NCI-H2196 treated with DMSO at 0.1 percent for 48 hours (cell line): ENCODE results near the gene CCR8.
"Not testable (repeated sequence)": the region's sequence is repeated elsewhere in the genome, so short reads cannot be mapped to it uniquely, and the experiment has no call there.

Experiments used
- DNase-seq: peaks from one replicate; lab custom pipeline; 2025; ENCODE audit not compliant: unreplicated experiment; lab: John Stamatoyannopoulos, UW

Gene CCR8

DNA sequence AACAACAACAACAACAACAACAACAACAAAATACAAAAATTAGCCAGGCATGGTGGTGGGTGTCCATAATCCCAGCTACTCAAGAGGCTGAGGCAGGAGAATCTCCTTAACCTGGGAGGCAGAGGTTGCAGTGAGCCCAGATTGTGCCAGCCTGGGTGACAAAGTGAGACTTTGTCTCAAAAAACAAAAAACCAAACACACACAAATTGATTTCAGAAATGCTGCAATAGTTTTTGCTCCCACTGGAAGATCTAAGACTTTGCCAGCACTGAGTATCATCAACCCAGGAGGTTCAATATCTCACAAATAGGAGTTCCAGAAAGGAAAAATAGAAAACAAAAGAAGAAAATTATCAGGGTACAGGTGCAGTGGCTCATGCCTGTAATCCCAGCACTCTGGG is 16.2 kb upstream of the CCR8 start:
- DNase-seq: no peak

DNA sequence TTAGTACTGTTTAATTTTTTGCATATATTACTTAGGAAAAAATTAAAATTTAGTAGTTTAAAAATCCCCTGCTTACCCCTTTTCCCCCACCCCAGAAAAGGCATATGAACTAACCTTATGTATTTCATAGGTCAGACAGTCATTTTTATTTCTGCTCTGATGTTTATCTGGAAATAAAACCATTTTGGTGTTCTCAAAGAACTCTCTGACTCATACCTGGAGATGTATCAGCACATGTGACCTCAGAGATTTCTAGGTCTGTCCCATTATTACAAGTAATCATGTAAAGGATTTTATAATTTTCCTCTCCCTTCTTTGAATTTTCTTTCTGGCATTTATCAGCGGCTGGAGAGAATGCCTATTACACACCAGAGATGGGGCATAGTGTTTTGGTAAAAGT is 14.1 kb upstream of the CCR8 start:
- no peak for DNase-seq

DNA sequence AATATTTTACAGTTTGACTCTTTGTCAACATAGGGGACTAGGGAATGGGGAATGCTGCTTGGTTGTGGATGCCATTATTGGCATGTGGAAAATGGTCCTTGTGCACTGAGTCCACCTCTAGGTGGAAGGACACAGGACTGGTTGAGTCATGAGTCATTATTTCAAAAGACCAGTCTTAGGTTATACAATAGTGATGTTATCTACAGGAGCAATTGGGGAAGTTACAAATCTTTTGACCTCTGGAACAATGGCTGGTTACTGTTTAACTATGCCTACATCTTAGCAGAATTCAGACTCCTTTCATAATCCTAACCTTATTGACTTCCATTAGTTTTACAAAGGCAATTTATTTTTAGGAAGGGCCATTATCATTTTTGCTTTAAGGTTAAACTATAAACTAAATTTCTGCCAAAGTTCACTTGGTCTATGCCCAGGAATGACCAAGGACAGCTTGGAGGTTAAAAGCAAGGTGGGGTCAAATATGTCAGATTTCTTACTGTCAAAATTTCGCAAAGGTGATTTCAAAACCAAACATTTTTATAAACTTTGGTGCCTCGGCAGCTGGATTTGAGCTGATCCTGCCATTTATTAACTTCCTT is 11.8 kb upstream of the CCR8 start:
- DNase-seq: no peak

DNA sequence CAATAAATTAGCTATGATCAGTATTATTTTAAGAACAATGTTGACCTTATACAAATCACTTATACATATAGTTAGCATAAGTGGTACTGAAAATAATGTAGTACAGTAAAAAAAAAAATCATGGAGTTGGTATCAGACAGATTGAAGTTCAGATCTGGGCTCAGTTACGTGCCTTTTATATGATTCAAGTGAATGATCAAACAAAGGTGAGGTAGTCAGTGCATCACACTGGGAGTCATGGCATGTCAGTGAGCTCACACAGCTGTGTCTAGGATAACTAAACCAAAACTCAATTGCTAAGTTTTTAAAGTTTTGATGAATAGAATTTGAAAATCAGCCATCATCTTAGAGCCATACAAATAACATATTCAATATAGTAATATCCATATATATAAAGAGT is 11.2 kb upstream of the CCR8 start:
- DNase-seq: no peak

DNA sequence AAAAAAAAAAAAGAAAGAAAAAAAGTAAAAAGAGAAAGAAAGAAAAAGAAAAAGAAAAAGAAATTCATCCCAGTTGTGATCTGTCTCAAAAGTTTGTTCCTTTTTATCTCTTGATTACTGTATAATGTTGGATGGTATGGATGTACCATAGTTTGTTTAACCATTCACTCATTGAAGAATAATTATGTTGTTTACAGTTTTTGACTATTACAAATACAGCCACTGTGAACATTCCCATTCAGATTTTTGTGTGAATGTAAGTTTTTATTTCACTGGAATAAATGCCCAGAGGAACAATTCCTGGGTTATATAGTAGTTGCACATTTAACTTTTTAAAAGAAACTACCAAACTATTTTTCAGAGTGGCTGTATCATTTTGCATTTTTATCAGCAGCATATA is 10.3 kb upstream of the CCR8 start:
- DNase-seq: no peak

DNA sequence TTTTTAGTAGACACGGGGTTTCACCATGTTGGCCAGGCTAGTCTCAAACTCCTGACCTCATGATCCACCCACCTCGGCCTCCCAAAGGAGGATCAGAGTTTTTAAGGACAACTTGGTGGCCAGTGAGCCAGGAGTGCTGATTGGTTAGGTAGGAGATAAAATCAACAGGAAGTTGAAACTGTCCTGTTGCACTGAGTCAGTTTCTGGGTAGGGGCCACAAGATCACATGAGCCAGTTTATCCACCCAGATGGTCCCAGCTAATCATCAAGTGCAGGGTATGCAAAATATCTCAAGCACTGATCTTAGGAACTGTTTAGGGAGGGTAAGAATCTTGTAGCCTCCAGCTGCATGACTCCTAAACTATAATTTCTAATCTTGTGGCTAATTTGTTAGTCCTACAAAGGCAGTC is 7.9 kb upstream of the CCR8 start:
- DNase-seq: not testable (repeated sequence)

DNA sequence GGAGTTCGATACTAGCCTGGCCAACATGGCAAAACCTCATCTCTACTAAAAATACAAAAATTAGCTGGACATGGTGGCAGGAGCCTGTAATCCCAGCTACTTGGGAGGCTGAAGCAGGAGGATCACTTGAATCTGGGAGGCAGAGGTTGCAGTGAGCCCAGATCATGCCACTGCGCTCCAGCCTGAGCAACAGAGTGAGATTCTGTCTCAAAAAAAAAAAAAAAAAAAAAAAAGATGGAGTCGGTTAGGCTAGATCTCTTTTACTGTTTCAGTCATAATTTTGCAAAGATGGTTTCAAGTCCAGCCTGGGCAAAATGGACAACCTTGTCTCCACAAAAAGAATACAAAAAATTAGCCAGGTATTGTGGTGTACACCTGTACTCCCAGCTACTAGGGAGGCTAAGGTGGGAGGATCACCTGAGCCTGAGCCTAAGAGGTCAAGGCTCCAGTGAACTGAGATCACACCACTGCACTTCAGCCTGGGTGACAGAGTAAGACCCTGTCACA is 7.2 kb upstream of the CCR8 start:
- DNase-seq: not testable (repeated sequence)

DNA sequence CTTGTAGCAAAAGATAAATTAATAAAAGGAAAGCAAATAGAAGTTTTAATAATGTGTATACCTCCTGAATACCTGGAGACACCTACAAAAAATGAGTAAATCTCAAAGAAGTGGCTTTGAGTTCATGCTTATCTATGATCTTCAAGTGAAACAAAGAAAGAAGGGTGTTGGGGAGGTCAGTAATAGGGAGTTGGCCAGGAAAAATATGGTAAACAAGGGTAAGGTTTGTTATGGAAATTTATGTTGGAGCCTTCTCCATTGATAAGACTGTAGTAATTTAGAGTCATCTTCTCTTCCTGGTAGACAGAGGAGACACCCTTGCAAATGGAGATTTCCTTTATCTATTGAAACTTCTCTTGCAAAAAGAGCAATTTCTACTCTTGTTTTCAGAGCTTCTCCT is 6.6 kb upstream of the CCR8 start:
- no peak for DNase-seq

DNA sequence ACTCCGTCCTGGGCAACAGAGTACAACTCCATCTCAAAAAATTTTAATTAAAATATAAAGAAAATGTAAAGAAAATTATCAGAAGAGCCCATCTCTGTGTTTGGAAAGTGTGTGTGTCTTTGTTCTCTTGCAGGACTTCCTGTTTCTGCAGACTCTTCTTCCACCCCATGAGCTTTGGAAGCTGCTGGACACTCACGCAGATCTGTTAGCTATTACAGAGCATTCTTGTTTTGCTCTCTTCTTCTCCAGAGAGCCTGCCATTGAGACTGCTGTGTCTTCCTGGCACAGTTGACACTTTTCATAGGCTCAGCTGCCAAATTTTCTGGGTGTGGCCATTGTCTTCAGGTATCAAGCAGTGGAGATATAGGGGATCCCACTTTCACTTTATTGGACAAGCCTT is 6.0 kb upstream of the CCR8 start:
- no peak for DNase-seq

DNA sequence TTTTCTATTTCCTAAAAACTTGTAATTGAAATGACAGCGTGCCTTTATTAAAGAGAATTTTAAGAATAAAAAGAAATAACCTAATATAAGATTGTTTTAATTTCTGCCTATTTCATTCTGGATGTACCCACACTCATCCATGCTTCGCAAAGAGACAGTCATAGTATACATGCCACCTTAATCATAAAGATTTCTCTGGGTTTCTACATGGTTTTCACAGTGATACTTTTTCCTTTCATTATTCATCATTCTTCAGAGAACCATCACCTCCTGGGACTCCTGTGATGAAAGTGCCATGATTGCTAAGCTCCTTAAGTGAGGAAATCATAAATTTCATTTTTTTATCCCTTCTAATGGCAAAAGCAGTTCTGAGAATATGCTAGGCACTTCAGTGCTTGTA is 4.3 kb upstream of the CCR8 start:
- DNase-seq: no peak

DNA sequence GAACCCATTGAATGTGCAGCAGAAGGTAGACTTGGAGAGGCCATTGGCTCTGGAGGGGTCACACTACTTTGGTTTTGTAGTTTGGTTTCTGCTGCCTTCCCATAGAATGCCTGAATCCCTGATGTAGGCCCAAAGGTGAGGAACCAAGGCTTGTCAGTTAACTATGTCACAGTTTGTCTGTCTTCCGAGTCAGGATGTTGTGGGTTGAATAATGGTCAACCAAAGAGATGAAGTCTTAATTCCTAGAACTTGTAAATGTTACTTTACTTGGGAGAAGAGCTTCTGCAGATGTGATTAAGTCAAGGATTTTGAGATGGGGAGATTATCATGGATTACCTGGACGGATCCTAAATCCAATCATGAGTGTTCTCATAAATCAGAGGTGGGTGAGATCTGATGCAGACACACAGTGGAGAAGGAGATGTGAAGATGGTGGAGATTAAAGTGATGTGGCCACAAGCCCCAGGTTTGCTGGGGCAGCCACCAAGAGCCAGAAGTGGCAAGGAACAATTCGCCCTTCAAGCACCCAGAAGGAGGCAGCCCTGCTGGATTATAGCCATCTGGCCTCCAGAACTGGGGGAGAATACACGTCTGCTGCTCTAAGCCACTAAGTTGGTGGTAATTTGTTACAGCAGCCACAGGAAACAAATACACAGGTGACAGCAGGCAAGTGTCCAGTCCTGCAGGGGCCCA is 2.3 kb upstream of the CCR8 start:
- no peak for DNase-seq

DNA sequence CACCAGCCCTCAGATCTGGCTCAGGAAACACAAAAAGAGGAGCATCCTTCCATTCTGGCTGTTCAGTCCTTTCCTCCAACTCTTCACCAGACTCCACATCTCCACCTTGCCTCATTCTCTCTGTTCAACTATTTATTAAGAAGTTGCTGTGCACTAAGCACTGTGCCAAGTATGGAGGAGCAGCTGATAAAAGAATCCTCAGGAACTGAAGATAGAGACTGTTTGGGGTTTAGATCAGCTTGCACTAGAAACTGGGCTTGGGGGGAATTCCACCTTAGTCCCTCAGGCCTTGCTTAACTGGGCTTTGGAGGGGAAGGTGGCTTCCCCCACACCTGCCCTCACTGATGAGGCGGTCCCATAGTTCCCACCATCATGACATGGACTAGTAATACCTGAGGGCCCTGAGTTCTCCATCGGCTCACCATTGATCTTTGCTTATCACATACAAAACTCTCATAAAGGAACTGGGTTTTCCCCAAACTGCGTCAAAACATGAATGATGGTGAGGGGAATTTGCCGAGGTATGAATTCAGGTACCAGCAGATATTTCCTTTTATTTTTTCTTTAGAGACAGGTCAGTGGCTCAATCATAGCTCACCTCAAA is 1.7 kb upstream of the CCR8 start:
- no peak for DNase-seq

DNA sequence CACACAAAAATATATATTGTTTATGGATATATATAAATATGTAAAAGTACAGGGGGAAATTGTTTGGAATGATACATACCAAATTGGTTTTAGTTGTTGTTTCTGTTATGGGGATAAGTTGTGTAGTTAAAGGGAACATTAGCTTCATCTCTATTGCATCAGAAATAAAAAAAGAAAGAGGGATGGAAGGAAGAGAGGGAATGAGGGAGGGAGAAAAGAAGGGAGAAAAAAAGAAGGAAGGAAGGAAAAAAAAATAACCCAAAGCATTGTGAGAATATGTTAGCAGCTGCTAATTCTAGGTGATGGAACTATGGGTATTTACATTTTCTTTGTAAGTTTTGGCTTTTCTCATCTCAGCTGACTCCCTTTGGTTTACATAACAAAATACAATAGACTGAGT is 1.3 kb downstream of the CCR8 start:
- no peak for DNase-seq

DNA sequence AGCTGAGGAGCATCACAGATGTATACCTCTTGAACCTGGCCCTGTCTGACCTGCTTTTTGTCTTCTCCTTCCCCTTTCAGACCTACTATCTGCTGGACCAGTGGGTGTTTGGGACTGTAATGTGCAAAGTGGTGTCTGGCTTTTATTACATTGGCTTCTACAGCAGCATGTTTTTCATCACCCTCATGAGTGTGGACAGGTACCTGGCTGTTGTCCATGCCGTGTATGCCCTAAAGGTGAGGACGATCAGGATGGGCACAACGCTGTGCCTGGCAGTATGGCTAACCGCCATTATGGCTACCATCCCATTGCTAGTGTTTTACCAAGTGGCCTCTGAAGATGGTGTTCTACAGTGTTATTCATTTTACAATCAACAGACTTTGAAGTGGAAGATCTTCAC is 3.0 kb downstream of the CCR8 start:
- no peak for DNase-seq

DNA sequence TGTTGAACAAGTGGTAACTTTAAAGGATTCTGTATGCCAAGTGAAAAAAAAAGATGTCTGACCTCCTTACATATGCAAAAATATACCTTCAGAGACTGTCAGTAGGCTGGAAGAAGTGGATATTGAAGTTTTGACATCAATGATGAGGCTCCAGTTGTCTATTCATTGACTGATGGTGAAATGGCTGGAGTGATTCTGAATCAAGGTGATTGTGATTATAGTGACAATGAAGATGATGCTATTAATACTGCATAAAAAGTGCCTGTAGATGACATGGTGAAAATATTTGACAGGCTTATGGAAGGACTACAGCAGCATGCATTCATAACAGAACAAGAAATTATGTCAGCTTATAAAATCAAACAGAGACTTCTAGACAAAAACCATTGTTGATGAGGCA is 4.1 kb downstream of the CCR8 start:
- no peak for DNase-seq

DNA sequence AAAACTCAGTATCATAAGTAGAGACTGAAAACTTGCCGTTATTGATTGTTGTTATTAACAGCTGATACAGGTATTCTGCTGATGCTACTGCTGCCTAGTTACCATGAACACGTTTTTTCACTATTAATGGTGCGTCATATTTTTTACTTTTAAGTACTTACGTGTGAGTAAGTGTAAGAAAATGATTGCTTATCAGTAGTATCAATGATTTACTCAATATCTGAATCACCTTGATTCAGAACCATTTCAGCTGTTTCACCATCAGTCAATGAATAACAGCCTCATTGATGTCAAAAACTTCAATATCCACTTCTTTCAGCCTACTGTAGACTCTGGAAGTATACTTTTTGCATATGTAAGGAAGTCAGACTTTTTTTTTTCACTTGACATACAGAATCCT is 4.7 kb downstream of the CCR8 start:
- no peak for DNase-seq

DNA sequence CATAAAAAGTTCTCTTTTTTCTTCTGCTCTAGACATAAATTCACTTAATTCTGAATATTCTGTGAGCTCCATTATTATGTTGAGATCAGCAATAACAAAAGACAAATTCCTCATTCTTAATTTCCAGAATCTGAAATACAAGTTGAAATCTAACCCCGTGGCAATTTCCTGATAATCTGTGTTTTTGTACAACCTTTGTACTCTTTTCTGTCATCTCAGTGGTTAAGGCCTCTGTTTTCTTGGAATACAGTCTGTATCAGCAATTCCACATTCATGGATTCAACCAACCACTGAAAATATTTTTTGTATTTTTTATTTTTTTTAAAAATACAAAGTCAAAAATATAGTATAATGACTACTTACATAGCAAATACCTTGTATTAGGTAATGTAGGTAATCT is 8.7 kb downstream of the CCR8 start:
- no peak for DNase-seq

DNA sequence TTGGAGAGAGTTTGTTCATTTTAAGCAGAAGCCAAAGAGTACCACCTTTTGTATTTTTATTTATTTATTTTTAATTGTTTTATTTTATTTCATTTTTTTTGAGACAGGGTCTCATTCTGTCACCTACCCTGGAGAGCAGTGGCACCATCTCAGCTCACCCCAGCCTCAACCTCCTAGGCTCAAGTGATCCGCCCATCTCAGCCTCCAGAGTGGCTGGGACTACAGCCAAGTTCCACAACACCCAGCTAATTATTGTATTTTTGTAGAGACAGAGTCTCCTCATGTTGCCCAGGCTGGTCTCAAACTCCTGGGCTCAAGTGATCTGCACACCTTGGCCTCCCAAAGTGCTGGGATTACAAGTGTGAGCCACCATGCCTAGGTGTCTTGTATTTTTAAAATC is 9.6 kb downstream of the CCR8 start:
- DNase-seq: no peak

DNA sequence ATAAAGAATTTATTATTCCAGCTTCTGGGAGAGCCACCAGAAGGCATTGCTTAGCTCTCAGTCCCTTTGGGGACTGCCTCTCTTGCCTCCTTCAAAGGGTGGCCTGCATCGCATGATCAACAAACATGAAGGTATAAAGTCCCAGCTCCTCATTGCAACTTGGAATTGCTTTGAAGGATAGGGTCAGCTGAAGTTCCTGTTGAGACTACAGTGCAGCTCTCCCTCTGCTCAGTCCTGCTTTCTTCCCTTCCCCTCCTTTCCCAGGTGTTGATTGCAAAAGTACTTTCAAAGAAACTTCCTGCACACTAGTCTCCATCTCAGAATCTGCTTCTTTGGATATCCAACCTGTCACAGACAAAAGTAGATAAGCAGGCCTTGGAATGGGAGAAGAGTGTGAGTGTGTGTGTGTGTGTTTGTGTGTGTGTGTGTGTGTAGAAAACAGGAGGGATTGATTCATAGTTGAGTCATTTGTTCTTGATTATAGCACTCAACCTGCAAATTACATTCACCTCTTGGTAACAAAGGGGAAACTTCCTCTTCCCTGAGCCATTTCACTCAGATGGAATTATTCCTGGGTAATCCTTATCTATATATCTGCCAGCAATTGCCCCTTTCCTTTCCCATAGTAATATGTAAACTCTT is 13.7 kb downstream of the CCR8 start:
- no peak for DNase-seq

DNA sequence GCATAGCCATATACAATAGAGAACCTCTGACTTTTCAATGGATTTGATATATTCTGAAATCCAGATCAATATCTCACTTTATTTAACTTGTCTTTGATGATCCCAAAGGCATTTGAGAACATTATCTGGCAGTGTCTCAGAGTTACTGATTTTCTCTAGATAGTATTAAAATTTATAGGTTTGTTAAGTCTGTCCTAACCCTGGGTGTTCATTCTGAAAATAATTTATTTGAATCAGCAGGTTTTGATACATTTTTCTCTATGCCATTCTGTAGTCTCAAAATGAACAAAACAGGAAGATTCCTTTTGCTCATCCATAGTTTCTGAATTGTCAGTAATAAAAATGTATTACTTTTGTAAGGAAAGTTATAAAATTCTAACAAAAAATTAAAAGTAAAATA is 14.3 kb downstream of the CCR8 start:
- no peak for DNase-seq

DNA sequence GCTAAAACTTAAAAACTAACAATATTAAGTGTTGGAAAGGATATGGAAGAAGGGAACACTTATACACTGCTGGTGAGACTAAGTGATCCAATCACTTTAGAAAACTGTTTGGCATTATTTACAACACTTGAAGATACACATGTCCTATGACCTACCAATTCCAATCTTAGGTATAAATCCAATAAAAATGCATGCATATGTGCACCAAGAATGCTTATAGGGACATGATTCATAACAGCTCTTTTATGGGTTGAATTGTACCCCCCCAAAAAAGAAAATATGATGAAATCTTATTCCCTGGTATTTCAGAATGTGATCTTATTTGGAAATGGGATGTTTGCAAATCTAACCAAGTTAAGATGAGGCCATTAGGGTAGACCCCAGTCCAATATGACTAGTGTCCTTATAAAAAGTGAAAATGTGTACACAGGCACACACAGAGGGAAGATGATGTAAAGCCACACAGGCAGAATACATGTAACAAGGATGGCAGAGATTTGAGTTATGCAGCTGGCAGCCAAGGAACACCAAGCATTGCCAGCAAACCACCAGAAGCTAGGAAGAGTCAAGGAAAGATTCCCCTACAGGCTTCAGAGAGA is 15.3 kb downstream of the CCR8 start:
- no peak for DNase-seq
